Myocyte (in vitro differentiated cells): ENCODE data around the gene CTDP1. TPM values are rescaled to one million over a fixed set of nuclear protein-coding genes. Genes with fewer than 3 reads are reported as not detected.

Experiments used
- DNase-seq: peaks from one replicate; pipeline ENCODE4 v3.0.0-alpha.2; 2012; ENCODE audit warnings: low read depth
- polyA plus RNA-seq: library from polyadenylated mRNA; unstranded; fragments of >200 nt; gene quantifications from one replicate; pipeline ENCODE4 v1.2.1, GENCODE V29; 2012; ENCODE audit warnings: missing spikeins
- total RNA-seq: library from RNA; depleted of rRNA; stranded (reverse); fragments of >200 nt; gene quantifications from 2 replicates; pipeline ENCODE4 v1.2.3, GENCODE V29; 2014

The CTDP1 gene, protein sequence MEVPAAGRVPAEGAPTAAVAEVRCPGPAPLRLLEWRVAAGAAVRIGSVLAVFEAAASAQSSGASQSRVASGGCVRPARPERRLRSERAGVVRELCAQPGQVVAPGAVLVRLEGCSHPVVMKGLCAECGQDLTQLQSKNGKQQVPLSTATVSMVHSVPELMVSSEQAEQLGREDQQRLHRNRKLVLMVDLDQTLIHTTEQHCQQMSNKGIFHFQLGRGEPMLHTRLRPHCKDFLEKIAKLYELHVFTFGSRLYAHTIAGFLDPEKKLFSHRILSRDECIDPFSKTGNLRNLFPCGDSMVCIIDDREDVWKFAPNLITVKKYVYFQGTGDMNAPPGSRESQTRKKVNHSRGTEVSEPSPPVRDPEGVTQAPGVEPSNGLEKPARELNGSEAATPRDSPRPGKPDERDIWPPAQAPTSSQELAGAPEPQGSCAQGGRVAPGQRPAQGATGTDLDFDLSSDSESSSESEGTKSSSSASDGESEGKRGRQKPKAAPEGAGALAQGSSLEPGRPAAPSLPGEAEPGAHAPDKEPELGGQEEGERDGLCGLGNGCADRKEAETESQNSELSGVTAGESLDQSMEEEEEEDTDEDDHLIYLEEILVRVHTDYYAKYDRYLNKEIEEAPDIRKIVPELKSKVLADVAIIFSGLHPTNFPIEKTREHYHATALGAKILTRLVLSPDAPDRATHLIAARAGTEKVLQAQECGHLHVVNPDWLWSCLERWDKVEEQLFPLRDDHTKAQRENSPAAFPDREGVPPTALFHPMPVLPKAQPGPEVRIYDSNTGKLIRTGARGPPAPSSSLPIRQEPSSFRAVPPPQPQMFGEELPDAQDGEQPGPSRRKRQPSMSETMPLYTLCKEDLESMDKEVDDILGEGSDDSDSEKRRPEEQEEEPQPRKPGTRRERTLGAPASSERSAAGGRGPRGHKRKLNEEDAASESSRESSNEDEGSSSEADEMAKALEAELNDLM
- 15.3 and 16.8 TPM in 2 replicates for total RNA-seq
- polyA plus RNA-seq, result 15.4 TPM

DNA sequence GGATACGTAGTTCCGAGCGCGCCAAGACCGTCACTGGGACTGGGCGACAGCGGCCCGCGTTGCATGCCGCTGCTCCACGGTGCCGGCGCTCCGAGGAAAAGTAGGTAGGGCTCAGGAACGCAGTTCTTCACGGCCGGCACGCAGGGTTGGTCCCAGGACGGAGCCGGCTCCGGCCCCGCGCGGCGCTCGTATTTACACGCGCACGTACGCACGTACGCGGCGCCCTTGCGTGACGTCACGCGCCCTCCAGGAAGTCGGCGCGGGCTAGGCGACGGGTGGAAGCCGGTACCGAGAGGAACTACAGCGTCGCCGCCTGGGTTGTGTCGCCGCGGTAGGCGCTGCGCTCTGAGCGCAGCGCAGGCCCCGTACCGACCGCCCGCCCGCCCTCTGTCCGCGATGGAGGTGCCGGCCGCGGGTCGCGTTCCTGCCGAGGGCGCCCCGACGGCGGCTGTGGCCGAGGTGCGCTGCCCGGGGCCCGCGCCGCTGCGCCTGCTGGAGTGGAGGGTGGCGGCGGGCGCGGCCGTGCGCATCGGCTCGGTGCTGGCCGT is at the start of gene CTDP1:
TSS of gene CTDP1 (plus strand) at position 252 of the 548 bp plus-strand sequence. CDS start at position 397, 145 bp downstream.
- DNase-seq, result peak; percentile 93

DNA sequence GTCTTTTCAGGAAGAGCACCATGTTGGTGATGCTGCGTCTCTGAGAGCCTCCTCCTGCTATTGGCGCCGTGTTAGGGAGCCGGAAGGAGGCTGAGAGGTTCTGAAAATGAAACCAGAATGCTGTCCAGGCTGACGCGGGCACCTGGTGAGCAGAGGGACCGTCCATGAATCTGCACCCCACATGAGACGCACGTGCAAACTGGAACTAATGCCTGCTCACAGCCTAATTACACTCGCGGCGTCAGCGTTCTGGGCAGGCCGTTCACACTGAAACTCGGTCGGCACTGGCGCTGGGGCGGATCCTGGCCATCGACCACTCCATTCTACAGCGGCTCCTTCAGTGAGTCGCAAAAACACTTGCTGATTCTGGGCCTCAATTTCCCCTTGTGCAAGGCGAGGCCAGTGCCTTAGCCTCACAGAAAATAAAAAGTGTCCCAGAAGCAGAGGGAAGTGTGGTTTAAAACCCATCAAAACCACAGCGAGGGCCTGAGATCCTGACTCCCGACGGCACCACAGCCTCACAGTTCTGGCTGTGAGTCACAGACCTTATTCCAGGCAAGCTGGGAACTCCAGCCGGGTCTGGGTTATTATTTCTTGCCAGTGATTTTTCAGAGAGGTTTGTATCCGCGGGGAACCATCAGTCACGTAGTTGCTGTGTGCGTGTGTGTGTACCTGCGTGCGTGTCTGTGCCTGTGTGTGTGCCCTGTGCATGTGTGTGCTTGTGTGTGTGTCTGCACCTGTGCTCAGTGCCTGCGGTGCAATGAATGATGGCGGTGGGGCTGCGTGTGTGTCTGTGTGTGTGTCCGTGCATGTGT is 49.1 kb upstream of the CTDP1 start:
- DNase-seq, result peak; percentile 63

DNA sequence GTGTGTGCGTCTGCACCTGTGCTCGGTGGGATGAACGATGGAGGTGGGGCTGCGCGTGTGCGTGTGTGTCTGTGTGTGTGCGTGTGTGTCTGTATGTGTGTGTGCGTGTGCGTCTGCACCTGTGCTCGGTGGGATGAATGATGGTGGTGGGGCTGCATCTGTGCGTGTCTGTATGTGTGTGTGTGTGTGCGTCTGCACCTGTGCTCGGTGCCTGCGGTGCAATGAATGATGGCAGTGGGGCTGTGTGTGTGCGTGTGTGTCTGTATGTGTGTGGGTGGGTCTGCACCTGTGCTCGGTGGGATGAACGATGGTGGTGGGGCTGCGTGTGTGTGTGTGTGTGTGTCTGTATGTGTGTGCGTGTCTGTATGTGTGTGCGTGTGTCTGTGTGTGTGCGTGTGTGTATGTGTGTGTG is 48.5 kb upstream of the CTDP1 start:
- DNase-seq, result no peak

DNA sequence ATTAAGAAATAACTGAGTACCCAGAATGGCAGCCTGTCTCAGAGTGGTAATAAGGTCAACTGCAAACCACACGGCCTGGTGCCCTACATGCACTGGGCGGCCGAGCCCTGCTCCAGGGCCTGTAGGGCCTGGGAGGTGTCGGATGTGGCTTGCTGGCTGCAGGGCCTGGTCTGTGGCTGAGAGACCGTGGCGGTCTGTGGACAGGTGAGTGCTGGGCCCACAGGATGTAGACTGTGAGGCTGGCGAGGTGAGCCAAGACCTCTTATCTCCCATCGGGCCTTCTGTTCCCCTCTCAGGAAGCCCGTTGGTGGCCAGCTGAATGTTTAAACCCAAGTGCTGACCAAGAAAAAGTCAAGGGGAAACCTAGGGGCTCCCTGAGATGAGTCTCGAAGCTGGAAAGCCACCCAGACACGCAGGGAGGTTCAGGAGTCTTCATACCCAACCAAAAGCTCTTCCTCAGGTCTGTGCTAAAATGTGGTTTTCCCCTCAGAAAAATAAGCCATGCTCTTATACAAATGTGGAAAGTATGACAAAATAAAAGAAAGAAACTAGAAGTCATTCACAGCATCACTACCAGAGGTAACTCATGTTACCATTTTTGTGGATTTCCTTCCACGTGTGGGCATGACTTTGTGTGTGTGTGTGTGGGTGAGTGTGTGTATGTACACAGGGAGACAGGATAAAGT is 47.7 kb upstream of the CTDP1 start:
- DNase-seq, result no peak

DNA sequence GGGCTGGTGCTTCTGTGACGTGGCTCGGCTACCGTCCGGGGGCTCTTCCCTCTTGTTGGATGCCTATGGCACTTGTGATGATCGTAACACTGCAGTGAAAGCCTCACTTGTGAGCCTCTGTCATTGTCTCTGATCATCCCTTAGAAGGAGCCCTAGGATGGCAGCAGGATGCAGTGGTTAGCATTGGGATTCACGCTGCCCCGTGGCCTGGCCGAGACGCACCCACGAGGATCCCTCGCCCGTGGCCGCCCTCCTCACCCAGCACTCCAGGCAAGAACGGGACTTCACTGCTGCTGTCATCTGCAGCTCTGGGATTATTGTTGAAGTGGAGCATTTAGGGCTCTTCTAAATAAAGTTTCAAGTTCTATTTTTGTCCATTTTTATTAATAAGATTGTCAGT is 46.8 kb upstream of the CTDP1 start:
- no peak for DNase-seq

DNA sequence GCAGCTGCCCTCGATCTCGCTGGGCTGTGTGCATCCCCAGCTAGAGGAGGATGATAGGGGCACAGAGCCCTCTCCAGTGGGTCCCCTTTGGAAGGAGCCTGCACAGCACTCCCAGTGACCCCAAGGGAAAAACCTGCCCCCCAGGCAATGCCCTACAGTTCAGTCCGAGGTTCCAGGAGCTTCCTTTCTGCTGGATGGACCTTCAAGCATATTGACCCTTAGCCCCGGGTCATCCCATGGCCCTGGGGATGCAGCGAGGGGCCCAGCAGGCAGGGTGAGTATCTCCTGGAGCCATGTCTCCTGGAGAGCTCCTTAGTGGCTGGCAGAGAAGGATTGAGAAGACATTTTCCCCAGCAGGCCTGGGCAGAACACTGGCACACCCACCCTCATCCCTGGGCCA is 45.4 kb upstream of the CTDP1 start:
- no peak for DNase-seq

DNA sequence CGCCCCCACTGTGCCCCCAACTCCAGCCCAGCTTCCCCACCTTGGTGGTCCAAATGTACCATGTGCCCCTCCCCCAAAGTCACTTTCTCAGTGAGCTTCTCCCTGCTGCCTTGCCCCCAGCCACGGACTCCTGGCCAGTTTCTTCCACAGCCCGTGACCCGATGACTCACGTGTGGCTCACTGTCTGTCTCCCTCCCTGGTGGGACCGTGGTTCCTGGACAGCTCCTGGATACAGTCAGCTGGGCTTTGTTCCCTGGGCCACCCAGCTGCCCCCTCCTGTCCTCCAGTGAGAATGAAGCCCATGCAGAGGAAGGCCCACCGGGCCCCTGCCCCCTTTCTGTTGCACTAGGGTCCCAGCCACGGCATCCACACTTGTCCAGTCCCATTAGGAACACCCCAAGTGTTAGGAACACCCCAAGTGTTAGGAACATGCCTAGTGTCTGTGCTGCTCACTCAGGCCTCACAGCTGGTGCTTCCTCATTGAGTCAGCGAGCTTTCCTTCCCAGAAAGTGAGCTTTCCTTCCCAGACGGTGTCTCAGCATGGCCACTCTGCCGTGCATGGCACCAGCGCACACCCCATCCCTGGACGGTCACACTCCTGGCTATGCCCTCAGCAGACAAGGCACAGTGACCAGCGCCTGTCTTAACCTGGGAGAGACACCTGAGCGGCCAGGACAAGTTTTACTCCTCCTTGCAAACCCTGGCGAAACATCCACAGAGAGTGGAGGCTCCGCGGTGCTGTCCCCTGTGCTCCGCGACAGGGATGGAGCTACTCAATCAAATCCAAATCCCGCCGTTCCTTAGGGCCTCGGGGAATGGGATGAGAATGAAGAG is 44.8 kb upstream of the CTDP1 start:
- DNase-seq, result no peak

DNA sequence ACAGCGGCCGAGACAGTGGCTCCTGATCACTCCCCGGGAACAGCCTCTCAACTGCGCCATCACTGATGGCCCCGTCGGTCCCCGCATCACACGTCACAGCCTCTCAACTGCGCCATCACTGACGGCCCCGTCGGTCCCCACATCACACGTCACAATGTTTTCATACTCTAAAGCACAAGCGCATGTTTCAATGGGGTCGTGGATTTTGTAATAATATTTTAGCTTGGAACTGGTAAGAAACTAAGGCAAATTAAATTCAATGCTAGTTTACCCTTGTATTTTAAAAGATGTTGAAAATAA is 44.2 kb upstream of the CTDP1 start:
- no peak for DNase-seq

DNA sequence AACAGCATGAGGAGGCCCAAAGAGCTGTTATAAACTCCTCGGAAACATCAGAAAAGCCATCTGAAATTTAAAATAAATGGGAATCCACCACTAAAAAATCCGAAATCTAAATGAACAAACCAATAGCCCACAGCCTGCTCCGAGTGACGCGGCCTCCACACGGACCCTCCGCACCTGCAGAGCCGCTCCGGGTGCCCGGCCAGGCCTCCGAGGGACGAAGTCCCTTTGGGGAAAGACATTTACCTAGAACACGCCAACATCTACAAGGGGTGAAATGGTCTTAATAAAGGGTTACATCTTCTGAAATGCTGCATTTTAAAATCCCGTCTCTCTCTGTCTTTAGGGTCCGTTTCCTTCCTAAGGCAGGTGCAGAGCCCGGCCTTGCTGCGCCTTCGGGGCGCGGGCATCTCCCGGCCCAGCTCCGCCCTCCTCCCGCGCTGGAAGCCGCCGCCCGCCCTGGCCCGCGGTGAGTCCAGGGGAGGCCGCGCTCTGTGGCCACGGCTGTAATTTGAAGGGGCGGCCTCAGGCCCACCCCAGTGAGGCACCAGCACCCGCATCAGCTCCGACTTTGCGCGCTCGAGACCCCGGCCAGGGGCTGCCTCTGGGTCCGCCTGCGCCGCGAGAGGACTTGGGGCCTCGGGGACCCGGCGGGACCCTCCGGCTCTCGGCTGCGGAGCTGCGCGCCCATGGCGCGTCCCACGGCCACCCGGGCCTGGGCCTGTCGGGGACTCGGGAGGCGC is 42.3 kb upstream of the CTDP1 start:
- no peak for DNase-seq

DNA sequence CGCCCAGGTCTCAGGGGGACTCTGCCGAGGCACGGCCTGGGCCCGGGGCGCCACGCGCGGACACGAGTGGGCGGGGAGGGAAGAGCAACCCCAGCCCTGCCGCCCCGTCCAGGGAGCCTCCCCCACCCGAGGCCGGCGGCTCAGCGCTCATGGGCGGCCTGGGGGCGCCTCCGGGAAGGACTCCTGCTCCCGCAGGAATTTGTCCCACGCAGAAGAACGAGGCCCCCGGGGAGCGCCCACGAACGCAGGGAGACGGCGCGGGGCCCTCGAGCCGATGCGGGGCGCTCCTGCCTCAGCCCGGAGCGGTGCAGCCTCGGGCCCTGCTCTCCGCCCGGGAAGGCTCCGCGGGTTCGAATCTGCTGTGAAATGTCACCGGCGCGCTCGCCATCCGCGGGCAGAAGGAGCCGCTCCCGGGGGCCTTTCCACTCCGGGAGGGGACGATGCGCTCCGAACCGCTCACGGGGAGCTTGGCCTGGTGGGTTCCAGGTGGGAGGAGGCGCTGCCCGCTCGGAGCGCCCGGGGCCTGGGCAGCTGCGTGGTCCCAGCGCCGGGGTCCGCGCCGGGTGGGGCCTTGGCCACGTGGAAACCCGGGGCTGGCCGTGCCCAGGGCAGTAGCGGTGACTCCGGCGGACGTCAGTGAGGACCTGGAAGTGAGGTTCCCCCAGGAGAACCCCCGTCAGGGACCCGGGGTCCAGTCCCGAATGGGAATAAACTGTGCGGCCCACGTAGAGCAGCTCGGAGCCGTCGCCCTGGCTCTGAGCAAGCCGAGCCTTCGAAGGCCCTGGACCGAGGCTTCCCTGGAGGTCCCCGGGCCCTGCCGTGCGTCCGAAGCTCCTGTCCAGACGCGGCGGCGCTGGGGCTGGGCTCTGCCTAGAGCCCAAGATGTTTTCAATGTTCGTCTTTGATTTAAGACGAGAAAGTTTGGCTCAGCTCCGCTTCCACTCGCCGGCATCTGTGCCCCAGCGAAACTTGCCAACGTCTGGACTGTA is 41.4 kb upstream of the CTDP1 start:
- DNase-seq, result no peak

DNA sequence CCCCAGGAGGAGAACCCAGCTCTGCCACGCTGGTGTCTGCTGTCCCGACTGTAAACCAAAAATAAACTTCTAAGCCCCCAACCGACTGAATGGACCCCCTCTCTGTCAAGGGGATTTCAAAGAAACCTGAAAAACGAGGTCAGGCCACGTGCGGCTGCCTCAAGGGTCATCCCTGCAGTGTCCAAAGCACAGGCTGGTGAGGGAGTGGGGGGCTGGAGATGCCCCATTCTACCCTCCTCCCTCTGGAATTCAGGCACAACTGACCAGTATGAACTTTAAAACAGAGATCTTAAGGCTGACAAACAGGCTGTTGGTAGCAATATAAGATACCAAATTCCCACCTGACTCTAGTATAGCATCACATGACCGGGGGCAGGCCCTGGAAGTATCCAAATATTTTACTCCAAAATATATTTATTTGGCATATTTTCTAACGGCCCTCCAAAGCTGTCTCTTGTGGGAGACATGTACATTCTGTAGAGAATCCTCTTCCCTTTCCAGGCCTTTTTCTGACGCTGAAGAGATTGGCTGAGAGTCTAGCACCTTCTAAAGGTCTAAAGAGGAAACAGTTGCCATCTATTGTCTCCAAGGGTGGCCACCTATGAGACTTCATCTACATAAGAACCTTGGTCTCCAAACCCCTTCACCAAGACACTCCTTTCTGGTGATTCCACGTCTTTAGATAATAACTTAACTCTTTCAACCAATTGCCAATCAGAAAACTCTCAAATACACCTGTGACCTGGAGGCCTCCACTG is 40.4 kb upstream of the CTDP1 start:
- no peak for DNase-seq

DNA sequence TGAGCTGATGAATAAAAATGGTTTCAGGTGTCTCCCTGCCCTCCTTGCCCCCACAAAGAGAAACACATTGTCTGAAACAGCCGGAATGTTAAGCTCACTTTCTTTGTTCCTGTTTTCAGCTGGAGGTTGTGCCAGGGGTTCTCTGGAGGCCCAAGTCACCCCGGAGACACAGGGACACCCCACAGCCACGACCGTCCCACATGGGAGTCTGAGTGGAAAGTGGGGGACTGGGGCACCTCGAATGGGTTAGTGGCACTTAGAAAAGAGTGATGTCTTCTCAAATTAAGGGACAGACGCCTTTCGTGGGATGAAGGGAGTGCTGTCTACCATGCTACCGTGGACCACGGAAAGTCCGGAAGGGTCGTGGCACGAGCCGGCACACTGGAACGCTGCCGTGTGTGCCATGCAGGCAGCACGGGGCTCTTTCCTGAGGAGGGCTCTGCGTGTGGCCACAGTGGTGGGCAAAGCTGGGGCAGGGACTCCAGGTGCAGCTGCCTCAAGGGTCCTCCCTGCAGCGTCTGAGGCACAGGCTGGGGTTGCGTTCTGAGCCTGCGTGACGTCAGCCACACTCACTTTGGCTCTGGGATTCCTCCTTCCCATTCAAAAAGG is 39.4 kb upstream of the CTDP1 start:
- no peak for DNase-seq

DNA sequence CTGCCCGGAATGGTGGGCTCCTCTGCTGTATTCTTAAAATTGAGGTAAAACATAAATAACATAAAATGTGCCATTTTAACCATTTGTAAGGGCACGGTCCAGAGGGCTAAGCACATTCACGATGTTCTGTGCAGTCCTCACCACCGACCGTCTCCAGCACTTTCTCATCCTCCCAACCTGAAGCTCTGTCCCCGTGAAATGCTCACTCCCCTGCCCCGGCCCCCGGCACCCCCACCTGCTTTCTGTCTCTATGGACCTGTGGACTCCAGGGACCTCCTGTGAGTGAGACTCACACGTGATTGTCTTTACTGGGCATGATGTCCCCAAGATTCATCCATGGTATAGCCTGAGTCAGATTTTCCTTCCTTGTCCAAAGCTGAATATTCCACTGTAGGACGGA is 38.7 kb upstream of the CTDP1 start:
- DNase-seq, result no peak

DNA sequence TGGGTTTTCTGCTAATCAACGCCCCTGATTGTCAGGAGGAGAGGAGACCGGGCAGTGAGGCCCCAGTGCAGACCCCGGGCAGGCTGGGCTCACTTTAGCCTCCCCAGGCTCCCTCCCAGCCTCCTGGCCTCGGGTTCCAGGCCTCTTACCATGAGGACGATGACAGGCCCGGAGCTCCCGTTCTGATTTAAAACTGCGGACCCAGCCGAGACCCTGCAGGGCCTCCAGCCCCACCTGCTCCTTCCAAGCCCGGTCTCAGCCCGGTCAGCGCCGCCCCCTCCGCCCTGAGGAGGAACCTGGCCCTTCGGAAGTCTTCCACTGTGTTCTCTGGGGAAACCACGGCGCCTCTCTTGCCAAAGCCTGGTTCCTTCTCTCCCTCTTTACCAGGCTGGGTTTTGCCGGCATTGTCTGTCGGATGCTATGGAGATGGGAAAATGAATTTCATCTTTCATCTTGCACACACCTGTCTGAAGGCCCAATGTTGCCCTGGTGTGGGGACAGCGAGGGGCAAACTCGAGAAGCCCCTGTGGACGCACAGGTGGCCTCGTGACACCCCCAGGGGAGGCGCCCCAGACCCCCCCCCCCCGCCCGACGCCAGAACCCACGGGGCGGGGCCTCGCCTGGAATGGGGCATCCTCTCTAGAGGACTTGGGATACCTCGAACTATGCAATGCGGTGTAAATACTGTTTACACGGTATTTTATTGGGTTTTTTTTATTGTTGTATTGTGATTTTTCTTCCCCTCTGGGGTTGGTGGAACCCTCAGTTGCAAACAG is 37.7 kb upstream of the CTDP1 start:
- DNase-seq, result no peak

DNA sequence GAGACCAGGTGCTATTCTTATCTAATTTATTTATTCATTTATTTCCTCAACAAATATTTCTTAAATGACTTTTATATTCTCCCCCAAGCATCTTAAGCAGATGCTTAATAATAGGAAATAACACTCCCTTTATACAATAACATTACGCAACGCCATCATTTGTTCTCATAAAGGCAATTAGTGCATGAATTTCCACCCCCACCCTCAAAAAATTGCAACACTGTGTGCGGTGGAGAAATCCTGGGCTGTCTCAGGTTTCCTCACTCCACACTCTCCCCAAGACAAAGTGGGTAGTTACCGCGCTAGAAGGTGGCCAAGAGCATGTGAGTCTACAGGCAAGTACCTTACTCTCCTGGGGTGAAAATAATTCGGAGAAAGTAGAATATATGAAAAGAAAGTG is 37.0 kb upstream of the CTDP1 start:
- DNase-seq, result no peak
